ENCODE results near the gene RPRD1B. TPM values are rescaled to one million over a fixed set of nuclear protein-coding genes. Genes with fewer than 3 reads are reported as not detected.

The RPRD1B gene
- total and polyA plus RNA-seq, 2 of the 4 experiments (the other 2 are of a cell fraction): 8.4 to 9.9 TPM

- H3K14ac ChIP-seq (replicated peaks; ENCODE audit: low read depth, low read length): no peak overlapping the region
- no peak overlapping the region for H3K27ac ChIP-seq (ENCODE audit: insufficient read depth, low read length)
- H2AK5ac ChIP-seq (ENCODE audit: low read depth, low read length): no peak overlapping the region
- no peaks in the 10 kb centered on the region for H3K9me3 ChIP-seq (ENCODE audit: control insufficient read depth, insufficient read depth, low read length)
- H4K5ac ChIP-seq (ENCODE audit: low read depth, low read length): no peak overlapping the region
- H3K27me3 ChIP-seq (ENCODE audit: control insufficient read depth, insufficient read depth, low read length): no peaks in the 10 kb centered on the region
- H2AFZ ChIP-seq (replicated peaks; ENCODE audit: low read length, poor library complexity): no peak overlapping the region
- no peak overlapping the region for H3K4me2 ChIP-seq (ENCODE audit: low read depth, low read length)
- TF ChIP-seq CHD1 (IDR thresholded peaks at IDR 0.05; ENCODE audit: low read depth, low read length) (no peak), NFE2L2 (IDR thresholded peaks at IDR 0.05; ENCODE audit: low read depth, low read length) (no peak), SMC3 (IDR thresholded peaks at IDR 0.05; ENCODE audit: low read depth, low read length) (no peak), CEBPB (IDR thresholded peaks at IDR 0.05; ENCODE audit: low read depth, low read length) (no peak), RAD21 (IDR thresholded peaks at IDR 0.05; ENCODE audit: low read length) (no peak), MAZ (IDR thresholded peaks at IDR 0.05; ENCODE audit: borderline replicate concordance, low read depth, low read length) (no peak), RCOR1 (IDR thresholded peaks at IDR 0.05; ENCODE audit: insufficient replicate concordance, low read length) (no peak), BHLHE40 (IDR thresholded peaks at IDR 0.05; ENCODE audit: low read depth, low read length) (no peak), MAFK (IDR thresholded peaks at IDR 0.05; ENCODE audit: low read depth, low read length) (no peak), POLR2A (IDR thresholded peaks at IDR 0.05; ENCODE audit: low read depth, low read length) (no peak), RFX5 (IDR thresholded peaks at IDR 0.05; ENCODE audit: low read depth, low read length) (no peak), ELK1 (IDR thresholded peaks at IDR 0.05; ENCODE audit: borderline replicate concordance, low read depth, low read length) (no peak), FOS (IDR thresholded peaks at IDR 0.05; ENCODE audit: low read depth, low read length) (no peak), MXI1 (IDR thresholded peaks at IDR 0.05; ENCODE audit: borderline replicate concordance, low read depth, low read length) (no peak)
- TF ChIP-seq, protein P1, sequence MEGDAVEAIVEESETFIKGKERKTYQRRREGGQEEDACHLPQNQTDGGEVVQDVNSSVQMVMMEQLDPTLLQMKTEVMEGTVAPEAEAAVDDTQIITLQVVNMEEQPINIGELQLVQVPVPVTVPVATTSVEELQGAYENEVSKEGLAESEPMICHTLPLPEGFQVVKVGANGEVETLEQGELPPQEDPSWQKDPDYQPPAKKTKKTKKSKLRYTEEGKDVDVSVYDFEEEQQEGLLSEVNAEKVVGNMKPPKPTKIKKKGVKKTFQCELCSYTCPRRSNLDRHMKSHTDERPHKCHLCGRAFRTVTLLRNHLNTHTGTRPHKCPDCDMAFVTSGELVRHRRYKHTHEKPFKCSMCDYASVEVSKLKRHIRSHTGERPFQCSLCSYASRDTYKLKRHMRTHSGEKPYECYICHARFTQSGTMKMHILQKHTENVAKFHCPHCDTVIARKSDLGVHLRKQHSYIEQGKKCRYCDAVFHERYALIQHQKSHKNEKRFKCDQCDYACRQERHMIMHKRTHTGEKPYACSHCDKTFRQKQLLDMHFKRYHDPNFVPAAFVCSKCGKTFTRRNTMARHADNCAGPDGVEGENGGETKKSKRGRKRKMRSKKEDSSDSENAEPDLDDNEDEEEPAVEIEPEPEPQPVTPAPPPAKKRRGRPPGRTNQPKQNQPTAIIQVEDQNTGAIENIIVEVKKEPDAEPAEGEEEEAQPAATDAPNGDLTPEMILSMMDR (conservative IDR thresholded peaks at IDR 0.05; ENCODE audit: low read depth, low read length): no peak
- TF ChIP-seq, protein P2, sequence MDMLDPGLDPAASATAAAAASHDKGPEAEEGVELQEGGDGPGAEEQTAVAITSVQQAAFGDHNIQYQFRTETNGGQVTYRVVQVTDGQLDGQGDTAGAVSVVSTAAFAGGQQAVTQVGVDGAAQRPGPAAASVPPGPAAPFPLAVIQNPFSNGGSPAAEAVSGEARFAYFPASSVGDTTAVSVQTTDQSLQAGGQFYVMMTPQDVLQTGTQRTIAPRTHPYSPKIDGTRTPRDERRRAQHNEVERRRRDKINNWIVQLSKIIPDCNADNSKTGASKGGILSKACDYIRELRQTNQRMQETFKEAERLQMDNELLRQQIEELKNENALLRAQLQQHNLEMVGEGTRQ (IDR thresholded peaks at IDR 0.05; ENCODE audit: low read depth, low read length): no peak
- H3K4me1 ChIP-seq (ENCODE audit: control insufficient read depth, insufficient read depth, low read length): no peaks in the 10 kb centered on the region
- H3K9ac ChIP-seq (ENCODE audit: low read depth, low read length): no peak overlapping the region
- H3K56ac ChIP-seq (ENCODE audit: extremely low read depth, insufficient read depth, low read length): no peak overlapping the region
- peaks cover 20% of the 10 kb centered on the region for H3K36me3 ChIP-seq (ENCODE audit: control insufficient read depth, insufficient read depth, low read length)
- POLR2A ChIA-PET (ENCODE audit: unreplicated experiment): no interaction called here
- no peak overlapping the region for H2BK15ac ChIP-seq (ENCODE audit: low read depth, low read length)
- dilution Hi-C loops (cut with HindIII; ENCODE audit: low sequenced_read_pairs, unreplicated experiment) (no loop called here), intact Hi-C loops (cut with micrococcal nuclease) (no loop called here), in situ Hi-C loops (cut with MboI; ENCODE audit: low sequenced_read_pairs) (no loop called here)
- peaks cover 5% of the 10 kb centered on the region for H3K9me1 ChIP-seq (ENCODE audit: insufficient read depth, low read length)
- no CpG with 5 or more reads among the region's 5 CpGs for WGBS, 2 experiments (ENCODE audit: extremely low coverage in 2 of 2, insufficient read length in 1 of 2)
- no peak overlapping the region for H2AK9ac ChIP-seq (replicated peaks; ENCODE audit: low read depth, low read length, poor library complexity)
- no TSS peak for BruUV-seq (replicated peaks)
- CTCF ChIA-PET: no interaction called here
- H3K23ac ChIP-seq (ENCODE audit: low read depth, low read length): no peak overlapping the region
- H3K79me1 ChIP-seq (ENCODE audit: low read depth in 1 of 2, low read length in 2 of 2): peaks cover 27 to 47% of the 10 kb centered on the region in 2 experiments
- no peak overlapping the region for H2BK5ac ChIP-seq (ENCODE audit: low read depth, low read length, poor library complexity, severe bottlenecking)
- H4K8ac ChIP-seq (ENCODE audit: low read depth in 2 of 2, low read length in 2 of 2): no peak overlapping the region
- H3K4ac ChIP-seq (ENCODE audit: low read depth, low read length): no peak overlapping the region
- no peak overlapping the region for H2BK20ac ChIP-seq (ENCODE audit: low read depth, low read length)
- DNase-seq (no peak), ATAC-seq (ENCODE audit: low read depth) (no peak)
- no peak overlapping the region for H3K18ac ChIP-seq (ENCODE audit: low read depth, low read length)
- no peak overlapping the region for H2BK120ac ChIP-seq (ENCODE audit: low read depth, low read length)
- 0 out of 2 replicates have a peak, but pooled peaks cover 3% of the 10 kb centered on the region for H4K20me1 ChIP-seq (ENCODE audit: insufficient read depth, low read length)
- H4K91ac ChIP-seq (ENCODE audit: insufficient read depth, low read depth, low read length): no peak overlapping the region
- H3K4me3 ChIP-seq (ENCODE audit: insufficient read depth, low read depth, low read length): no peak overlapping the region
These were observed 25.2 kb upstream of the RPRD1B start for GRCh38 chr20:38008233-38008944.

Measured in IMR-90 (cell line).